Measurements from ENCODE around the gene VANGL1.

DNA sequence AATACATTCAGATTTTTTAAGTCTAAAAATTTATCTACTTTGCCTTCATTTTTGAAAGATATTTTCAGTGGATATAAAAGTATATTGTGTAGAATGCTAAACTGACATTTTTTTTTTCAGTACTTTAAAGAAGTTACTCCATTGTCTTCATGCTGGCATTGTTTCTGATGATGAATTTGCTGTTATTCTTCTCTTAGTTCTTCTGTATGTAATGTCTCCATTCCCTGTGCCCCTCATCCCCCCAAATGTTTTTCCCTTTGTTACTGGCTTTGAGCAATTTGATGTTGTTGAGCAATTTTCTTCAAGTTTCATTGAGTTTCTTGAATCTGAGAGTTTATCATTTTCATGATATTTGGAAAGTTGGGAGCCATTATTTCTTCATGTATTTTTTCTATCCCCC, 20.8 kb upstream of the VANGL1 start:
- TF ChIP-seq, protein P1, sequence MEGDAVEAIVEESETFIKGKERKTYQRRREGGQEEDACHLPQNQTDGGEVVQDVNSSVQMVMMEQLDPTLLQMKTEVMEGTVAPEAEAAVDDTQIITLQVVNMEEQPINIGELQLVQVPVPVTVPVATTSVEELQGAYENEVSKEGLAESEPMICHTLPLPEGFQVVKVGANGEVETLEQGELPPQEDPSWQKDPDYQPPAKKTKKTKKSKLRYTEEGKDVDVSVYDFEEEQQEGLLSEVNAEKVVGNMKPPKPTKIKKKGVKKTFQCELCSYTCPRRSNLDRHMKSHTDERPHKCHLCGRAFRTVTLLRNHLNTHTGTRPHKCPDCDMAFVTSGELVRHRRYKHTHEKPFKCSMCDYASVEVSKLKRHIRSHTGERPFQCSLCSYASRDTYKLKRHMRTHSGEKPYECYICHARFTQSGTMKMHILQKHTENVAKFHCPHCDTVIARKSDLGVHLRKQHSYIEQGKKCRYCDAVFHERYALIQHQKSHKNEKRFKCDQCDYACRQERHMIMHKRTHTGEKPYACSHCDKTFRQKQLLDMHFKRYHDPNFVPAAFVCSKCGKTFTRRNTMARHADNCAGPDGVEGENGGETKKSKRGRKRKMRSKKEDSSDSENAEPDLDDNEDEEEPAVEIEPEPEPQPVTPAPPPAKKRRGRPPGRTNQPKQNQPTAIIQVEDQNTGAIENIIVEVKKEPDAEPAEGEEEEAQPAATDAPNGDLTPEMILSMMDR (IDR thresholded peaks at IDR 0.05), result no peak
- TF ChIP-seq EZH2phosphoT487 (IDR thresholded peaks at IDR 0.05), result no peak

All from neural progenitor cell (in vitro differentiated cells).